Loucy (cell line): Measurements from ENCODE around the gene CTRB1.

ENCODE experiments used
- H2AFZ ChIP-seq: fragments of 200-600 bp; sonication (generic); 2 replicates; pipeline ENCODE4 v1.6.0; 2016; ENCODE audit warnings: antibody characterized with exemption, mild to moderate bottlenecking, low read length, moderate library complexity
- H3F3A ChIP-seq: fragments of 200-600 bp; 2 replicates; pipeline ENCODE4 v1.6.0; 2016; ENCODE audit warnings: antibody characterized with exemption, low read depth, mild to moderate bottlenecking
- H3K27me3 ChIP-seq: fragments of 200-600 bp; sonication (generic); 2 replicates; pipeline ENCODE4 v1.6.1; 2014; ENCODE audit warnings: low read length, mild to moderate bottlenecking; ENCODE audit not compliant: insufficient read depth, poor library complexity, severe bottlenecking
- H3K36me3 ChIP-seq: fragments of 200-600 bp; sonication (generic); 2 replicates; pipeline ENCODE4 v1.6.1; 2016; ENCODE audit warnings: low read length; ENCODE audit not compliant: insufficient read depth
- H3K4me1 ChIP-seq: fragments of 200-600 bp; sonication (generic); 2 replicates; pipeline ENCODE4 v1.5.1; 2014; ENCODE audit warnings: low read length, mild to moderate bottlenecking; ENCODE audit not compliant: insufficient read depth, poor library complexity, severe bottlenecking
- H3K4me2 ChIP-seq: fragments of 200-600 bp; sonication (generic); 2 replicates; pipeline ENCODE4 v1.6.0; 2014; ENCODE audit warnings: antibody characterized with exemption, low read length, low read depth, mild to moderate bottlenecking; ENCODE audit not compliant: poor library complexity, severe bottlenecking
- H3K4me3 ChIP-seq: fragments of 200-600 bp; sonication (generic); 2 replicates; pipeline ENCODE4 v1.5.1; 2014; ENCODE audit warnings: low read length, mild to moderate bottlenecking, mixed read lengths; ENCODE audit not compliant: poor library complexity, severe bottlenecking
- H3K79me2 ChIP-seq: fragments of 200-600 bp; sonication (generic); 2 replicates; pipeline ENCODE4 v1.6.1; 2014; ENCODE audit warnings: low read length; ENCODE audit not compliant: insufficient read depth
- H3K9ac ChIP-seq: fragments of 200-600 bp; sonication (generic); 2 replicates; pipeline ENCODE4 v1.6.0; 2014; ENCODE audit warnings: mild to moderate bottlenecking, low read depth, low read length, moderate library complexity; ENCODE audit not compliant: poor library complexity, severe bottlenecking
- H3K9me2 ChIP-seq: fragments of 200-600 bp; sonication (generic); replicated peaks from 2 replicates; pipeline ENCODE4 v1.6.1; 2016; ENCODE audit warnings: low read depth, low read length, mixed read lengths
- H3K9me3 ChIP-seq: fragments of 200-600 bp; sonication (generic); 2 replicates; pipeline ENCODE4 v1.6.1; 2014; ENCODE audit warnings: mild to moderate bottlenecking, antibody characterized with exemption, low read length, low read depth; ENCODE audit not compliant: insufficient read depth
- H4K20me1 ChIP-seq: fragments of 200-600 bp; sonication (generic); 2 replicates; pipeline ENCODE4 v1.6.0; 2014; ENCODE audit warnings: antibody characterized with exemption, low read length, mild to moderate bottlenecking; ENCODE audit not compliant: insufficient read depth, poor library complexity, severe bottlenecking
- EZH2phosphoT487 ChIP-seq: fragments of 200-600 bp; IDR thresholded peaks from 2 replicates; pipeline ENCODE4 v1.6.1; 2018; ENCODE audit warnings: antibody characterized with exemption, mild to moderate bottlenecking, moderate library complexity, borderline replicate concordance
- TF ChIP-seq, protein P1 (sequence below): fragments of 200-600 bp; sonication (generic); conservative IDR thresholded peaks from 2 replicates; pipeline ENCODE4 v1.5.1; 2014; ENCODE audit warnings: mild to moderate bottlenecking, antibody characterized with exemption, low read length

CTRB1 gene

DNA sequence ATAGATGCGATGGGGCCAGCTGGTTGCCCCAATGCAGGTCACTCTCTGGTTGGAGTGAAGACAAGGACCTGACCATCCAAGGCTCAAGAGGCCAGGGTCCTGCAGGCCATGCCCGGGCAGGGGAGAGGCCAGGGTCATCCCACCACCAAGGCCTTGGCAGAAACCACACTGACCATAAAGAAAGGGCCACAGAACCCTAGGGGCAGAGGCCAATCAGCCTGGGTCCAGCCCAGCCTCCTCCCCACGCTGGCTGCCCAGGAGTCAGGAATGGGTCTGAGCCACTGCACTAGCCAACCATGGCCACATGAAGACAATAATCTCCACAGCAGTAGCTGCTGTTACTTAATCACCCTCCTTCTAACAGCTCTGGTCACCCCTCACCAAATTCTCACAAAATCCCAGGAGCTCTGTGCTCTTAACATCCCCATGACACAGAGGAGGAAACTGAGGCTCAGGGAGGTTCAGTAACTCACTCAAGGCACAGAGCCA is 42.8 kb downstream of the CTRB1 start:
- Histone ChIP-seq H3K4me1 (no peaks in the 10 kb centered on the region), H3K27me3 (peaks cover 11% of the 10 kb centered on the region), H2AFZ (no peak overlapping the region), H3K4me2 (no peak overlapping the region), H3K9me3 (no peaks in the 10 kb centered on the region), H3K4me3 (no peak overlapping the region), H3K79me2 (no peaks in the 10 kb centered on the region), H3K36me3 (no peaks in the 10 kb centered on the region), H3K9me2 (no peaks in the 10 kb centered on the region), H3F3A (no peaks in the 10 kb centered on the region), H3K9ac (no peak overlapping the region), H4K20me1 (no peaks in the 10 kb centered on the region)
- TF ChIP-seq EZH2phosphoT487 = no peak
- TF ChIP-seq, protein P1, sequence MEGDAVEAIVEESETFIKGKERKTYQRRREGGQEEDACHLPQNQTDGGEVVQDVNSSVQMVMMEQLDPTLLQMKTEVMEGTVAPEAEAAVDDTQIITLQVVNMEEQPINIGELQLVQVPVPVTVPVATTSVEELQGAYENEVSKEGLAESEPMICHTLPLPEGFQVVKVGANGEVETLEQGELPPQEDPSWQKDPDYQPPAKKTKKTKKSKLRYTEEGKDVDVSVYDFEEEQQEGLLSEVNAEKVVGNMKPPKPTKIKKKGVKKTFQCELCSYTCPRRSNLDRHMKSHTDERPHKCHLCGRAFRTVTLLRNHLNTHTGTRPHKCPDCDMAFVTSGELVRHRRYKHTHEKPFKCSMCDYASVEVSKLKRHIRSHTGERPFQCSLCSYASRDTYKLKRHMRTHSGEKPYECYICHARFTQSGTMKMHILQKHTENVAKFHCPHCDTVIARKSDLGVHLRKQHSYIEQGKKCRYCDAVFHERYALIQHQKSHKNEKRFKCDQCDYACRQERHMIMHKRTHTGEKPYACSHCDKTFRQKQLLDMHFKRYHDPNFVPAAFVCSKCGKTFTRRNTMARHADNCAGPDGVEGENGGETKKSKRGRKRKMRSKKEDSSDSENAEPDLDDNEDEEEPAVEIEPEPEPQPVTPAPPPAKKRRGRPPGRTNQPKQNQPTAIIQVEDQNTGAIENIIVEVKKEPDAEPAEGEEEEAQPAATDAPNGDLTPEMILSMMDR = no peak

DNA sequence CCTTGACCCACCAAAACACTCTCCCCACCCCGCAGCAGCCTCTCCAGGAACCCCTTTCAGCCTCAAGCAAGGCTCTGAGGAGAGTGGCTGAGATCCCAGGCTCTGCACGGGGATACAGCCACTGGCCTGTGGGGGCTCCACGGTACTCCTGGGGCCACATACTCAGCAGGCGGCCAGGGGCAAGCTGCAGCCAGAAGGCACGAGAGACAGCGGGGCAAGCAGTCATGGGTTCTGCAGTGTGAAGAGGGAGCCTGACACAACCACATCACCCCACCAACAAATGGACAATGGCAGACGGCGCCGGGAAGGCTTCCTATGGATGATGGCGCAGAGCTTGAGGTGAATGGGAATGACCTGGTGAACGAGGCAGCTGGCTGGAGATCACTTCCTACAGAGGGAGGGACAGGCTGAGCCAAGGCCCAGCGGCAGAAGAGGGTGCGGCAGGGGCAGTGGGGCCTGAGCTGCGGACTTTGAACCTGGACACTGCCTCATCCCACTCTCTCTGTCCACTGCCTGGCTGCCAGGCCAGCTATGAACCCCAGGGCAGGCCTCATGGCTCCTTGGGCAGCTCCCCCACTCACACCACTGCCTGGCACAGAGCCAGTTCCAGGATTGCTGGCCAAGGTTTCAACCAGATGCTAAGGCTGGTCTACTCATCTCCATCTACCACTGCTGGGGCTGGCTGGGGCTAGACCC is 43.5 kb downstream of the CTRB1 start:
- H3K9ac ChIP-seq = no peak overlapping the region
- H3K36me3 ChIP-seq = no peaks in the 10 kb centered on the region
- H4K20me1 ChIP-seq = no peaks in the 10 kb centered on the region
- no peak overlapping the region for H3K4me2 ChIP-seq
- H3K4me1 ChIP-seq = no peaks in the 10 kb centered on the region
- H3K9me2 ChIP-seq = no peaks in the 10 kb centered on the region
- peaks cover 11% of the 10 kb centered on the region for H3K27me3 ChIP-seq
- H2AFZ ChIP-seq = no peak overlapping the region
- no peaks in the 10 kb centered on the region for H3F3A ChIP-seq
- no peaks in the 10 kb centered on the region for H3K9me3 ChIP-seq
- TF ChIP-seq, protein P1 = no peak
- no peak for TF ChIP-seq EZH2phosphoT487
- no peak overlapping the region for H3K4me3 ChIP-seq
- H3K79me2 ChIP-seq = no peaks in the 10 kb centered on the region

DNA sequence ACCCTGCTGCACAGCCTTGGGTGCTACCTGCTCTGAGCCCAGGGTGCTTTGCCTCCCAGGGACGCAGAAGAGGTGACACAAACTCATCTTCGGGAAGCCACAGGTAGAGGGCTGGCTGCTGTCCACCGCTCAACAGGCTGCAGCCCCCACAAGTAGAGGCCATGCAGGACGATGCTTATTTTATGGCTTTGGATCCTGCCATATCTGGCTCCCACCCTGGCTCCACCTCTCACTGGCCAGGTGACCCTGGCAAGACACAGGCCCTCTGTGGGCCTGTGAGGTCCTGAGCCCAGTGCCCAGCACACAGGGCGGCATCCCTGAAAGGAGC is 44.0 kb downstream of the CTRB1 start:
- H3K4me3 ChIP-seq = no peak overlapping the region
- H2AFZ ChIP-seq = no peak overlapping the region
- no peaks in the 10 kb centered on the region for H3F3A ChIP-seq
- H4K20me1 ChIP-seq = no peaks in the 10 kb centered on the region
- no peaks in the 10 kb centered on the region for H3K79me2 ChIP-seq
- TF ChIP-seq, protein P1 = no peak
- no peak for TF ChIP-seq EZH2phosphoT487
- H3K36me3 ChIP-seq = no peaks in the 10 kb centered on the region
- H3K4me1 ChIP-seq = no peaks in the 10 kb centered on the region
- H3K9me3 ChIP-seq = no peaks in the 10 kb centered on the region
- no peak overlapping the region for H3K9ac ChIP-seq
- no peak overlapping the region for H3K4me2 ChIP-seq
- H3K27me3 ChIP-seq = peaks cover 11% of the 10 kb centered on the region
- no peaks in the 10 kb centered on the region for H3K9me2 ChIP-seq
